Left hindlimb (tissue), 1 donor: ENCODE results near the gene ITPR1.

Source experiments
- DNase-seq: peaks from one replicate; pipeline ENCODE4 v3.0.0-alpha.2; 2018

ITPR1 gene

DNA sequence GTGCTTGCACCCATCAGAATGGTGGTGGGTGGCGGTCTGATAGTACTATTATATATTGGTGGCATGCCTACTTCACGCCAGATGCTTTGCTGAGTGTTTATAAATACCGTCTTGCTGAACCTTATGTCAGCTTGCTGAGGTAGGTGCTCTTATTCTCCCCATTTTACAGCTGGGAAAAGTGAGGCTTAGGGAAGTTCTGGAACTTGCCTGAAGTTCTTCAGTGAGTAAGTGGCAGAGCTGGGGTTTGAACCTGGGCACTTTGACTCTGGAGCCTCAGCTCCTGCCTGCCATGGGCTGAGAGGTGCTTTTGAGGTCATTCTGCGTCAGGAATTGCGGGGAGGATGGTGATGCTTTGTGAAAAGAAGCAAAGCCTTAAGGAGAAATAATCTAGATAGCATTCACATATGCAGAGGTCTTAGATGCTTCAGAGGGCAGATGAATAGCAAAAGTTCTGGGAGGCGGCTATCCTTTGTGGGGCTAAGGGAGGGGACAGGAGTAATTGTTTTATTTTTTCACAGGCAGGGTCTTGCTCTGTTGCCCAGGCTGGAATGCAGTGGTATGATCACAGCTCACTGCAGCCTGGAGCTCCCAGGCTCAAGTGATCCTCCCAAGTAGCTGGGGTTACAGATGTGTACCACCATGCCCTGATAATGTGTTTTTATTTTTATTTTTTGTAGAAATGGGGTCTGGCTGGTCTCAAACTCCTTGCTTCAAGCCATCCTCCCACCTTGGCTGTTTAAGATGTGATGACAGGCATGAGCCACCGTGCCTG is 18.5 kb downstream of the ITPR1 start:
- DNase-seq = no peak

DNA sequence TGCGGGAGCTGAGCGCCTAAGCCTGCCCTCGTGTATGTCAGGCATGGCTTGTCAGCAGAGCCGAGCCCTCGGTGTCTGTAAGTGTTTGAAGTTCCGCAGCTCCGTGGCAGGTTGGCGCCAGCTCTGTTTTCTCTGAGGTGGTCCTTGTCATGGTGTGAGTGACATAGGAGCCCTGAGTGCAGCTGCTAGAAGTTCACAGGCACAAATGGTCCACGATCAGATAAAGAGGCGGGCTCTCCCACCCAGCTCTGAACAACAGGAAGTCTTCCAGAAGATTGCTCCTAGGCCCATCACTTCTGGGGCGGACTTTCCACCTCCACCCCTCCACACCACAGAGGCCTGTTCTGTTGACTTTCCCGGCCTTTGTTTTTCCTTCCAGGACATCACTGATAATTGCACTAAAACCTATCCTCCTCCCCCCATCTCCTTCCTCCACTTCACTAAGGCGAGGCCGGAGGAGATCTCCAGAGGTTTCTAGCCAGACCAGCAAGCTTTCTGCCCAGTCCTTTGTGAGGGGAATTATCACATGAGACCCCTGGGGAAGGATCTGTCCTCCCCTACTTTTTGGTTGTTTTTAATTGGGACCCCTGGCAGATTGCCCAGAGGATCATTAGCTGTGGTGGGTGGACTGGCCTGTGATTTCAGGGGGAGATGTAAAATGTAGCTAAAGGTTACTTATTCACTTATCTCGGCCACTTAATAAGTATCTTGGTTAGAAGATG is 19.9 kb downstream of the ITPR1 start:
- DNase-seq = peak; percentile 52

DNA sequence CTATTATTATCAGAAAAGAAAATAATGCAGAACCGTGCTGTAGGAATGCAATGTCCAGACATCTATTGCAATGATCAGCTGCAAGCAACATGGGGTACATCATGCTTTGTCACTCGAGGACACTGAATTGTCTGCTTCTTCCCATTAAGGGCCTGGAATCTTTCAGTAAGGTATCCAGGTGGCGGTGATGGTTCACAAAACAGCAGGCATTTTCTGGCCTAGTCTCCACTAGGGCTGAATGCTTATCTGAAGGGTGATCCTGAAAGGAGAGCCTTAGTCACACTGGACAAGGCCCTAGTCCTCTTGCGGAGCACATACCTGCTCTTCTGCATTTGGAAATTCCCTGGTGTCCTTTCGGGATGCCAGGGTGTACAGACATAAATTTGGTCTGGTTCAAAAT is 21.2 kb downstream of the ITPR1 start:
- no peak for DNase-seq

DNA sequence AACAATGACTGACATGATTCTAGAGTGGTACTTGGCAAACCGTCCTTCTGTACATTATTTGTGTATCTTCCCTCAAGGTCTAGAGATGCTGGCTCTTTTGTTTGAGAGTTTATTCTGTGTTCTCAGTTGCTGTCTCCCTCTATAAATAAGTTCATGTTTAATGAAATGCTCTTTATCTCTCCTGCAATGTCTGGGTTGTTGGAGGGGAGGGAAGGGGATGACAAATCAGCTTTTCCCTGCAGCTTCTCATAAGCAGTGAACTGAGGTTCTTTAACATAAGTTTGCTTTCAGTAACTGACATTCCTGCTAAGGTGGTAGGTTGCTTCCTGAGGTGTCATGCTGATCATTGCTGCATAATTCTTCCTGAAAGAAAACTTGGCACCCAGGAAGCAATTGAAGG is 21.8 kb downstream of the ITPR1 start:
- DNase-seq = no peak

DNA sequence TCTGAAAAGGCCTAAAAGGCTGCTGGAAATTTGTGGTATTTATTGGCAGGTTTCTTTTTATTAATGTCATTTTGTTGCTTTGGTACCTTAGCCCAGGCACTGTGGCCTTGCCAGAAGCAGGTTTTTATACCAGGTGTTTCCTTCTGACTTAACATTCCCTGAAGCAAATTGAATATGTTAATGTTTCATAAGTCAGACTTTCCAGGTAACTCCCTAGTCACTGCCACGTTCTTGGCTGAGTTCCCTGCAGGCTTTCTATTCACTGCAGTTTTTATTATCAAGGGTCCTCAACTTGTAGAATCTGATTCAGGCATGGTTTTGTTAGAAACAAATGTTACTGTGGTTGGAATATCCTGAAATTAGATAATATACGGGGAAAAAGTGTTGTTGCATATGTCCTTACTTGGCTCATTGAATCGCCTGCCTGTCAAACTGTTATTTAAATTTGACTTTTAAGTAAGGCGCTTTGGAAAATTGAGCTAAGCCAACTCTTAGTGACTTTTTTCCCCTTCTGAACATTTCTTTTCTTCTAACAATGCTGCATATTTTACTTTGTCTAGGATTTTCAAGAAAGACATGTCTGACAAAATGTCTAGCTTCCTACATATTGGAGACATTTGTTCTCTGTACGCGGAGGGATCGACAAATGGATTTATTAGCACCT is 22.9 kb downstream of the ITPR1 start:
- peak; percentile 50 for DNase-seq

DNA sequence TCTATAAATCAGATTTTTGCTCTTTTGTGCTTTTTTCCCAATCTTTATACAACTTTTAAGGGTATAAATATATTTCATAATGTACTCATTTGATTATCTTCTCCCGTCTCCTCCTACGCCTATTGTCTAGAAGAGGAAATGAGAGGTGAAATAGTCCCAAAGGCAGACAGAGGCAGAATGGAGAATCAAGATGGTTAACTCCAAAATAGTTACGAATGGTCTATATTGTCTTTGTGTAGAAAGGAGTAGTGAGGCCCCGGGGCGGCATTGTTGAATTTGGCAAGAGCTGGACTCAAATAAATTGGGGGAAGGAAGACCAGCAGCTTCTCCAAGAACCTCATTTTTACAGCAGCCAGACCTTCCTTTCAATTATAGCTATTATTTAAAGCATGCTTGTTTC is 23.9 kb downstream of the ITPR1 start:
- DNase-seq = no peak

DNA sequence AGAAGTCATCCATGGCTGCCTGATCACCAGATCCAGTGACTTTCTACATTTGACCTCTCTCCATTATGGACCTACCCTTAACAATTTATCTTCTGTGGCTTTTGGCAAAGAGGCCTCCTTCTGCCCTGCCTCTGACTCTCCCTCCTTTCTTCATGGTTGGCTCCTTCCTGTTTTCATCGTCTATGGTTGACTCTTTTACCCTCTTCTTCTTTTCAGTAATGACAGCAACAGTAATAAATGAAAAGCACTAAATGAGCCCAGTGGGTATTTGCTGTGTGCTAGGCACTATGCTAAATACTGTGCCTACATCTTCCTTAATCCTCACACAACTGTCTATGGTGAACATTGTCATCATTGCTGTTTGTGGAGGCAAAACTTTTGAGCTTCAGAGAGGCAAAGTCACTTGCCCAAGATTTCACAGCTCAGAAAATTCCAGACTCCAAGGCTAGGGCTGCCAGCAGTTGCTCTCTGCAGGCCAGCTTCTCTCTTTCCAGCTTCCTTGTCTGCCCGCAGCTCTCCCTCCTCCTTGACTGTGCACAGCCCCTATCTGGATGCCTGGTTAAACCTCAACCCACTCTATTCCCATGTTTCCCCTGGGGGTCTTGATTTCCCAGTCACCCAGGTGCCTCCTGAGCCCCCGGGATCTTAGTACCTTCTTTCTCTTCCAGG is 24.6 kb downstream of the ITPR1 start:
- no peak for DNase-seq

DNA sequence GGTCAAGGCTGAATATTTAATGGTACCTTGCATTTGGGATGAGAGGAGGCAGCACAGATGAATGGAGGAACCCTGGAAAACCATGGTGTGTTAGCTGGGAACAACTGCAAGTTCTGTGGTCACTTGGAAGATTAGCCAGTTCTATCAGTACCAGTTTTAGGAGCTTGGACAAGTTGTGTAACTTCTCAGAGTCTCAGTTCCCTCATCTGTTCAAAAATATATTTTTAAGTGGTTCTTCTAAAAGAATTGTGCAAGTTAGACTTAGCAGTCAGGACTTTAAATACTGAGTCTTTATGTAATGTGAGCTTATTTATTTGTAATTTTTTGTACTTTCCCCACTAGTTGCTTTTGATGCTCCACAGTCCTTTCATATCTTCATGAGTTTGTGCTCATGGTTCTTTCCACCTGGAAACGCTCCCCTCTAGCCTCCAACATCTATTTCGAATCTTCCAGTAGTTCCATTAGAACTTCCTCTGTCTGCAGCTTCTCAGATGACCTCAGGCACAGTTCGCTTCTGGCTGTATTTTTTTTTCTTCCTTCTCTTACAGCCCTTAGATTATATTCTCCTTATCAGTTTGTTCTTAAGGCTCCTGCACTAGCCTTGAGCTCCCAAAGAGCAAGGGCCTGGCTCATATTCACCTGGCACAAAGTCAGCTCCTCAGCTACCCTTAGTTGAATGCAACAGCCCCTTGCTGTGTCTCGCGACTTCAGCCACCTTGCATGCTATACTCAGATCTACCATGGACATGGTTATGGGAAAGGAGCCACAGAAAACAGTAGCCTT is 27.1 kb downstream of the ITPR1 start:
- DNase-seq = no peak

DNA sequence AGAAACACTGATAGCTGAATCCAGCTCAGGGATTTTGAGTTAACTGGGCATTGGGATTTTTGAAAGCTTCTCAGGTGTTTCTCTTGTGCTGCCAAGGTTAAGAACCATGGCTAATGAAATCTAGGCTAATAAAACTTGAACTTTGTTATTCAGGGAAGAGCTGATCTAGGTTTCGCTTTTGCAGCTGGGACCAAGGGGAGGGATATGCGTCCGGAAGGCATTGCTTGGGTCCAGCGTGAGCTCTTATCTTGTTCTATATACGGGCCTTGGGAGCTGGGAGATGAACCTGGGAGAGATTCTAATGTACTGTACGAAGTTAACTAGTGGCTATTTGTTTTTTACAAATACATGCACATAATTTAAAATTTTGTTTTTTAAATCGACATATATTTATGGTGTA is 29.8 kb downstream of the ITPR1 start:
- DNase-seq = no peak

DNA sequence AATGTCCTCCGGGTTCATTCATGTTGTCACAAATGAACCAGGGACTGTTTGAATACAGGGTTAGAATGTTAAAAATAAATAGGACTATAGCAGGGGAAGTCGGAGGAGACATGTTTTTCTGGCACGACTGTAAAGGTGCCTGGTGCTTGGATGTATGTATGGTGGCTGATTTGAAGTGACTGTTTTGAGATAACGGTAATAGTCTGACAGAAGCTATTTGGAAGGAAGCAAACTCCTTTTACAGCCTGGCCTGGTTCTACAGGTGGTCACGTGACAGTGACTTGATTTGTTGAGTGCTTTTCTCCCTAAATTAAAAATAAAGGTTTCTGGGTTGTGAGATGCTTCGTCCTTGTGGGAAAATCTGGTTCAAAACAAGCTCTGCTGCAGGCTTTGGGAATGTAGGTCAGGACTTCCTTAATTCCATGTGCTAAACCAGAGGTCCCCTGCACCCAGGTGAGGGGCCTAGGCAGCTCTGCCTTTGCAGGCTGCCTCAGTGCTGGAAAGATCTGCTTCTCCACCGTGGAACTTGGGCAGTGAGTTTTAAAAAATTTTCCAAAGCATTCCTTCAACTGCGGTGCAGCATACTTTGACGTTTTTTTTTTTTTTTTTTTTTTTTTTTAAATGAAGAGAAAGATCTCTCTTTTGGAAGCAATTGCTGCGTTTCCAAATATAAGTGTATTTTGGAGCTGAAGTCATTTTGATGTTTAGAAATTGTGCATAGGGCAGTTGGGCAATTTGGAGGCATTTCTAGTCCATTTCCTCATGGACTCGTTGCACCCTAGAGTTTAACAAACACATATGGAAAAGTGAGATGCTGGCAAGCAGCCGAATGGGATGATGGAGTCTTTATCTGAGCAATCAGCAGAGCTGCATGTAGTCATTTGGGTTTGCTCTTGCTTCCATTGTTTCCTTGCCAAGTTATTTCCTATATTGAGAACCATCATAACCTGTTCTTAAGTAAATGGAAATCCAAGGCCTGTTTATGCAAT is 30.9 kb downstream of the ITPR1 start:
- DNase-seq = no peak

DNA sequence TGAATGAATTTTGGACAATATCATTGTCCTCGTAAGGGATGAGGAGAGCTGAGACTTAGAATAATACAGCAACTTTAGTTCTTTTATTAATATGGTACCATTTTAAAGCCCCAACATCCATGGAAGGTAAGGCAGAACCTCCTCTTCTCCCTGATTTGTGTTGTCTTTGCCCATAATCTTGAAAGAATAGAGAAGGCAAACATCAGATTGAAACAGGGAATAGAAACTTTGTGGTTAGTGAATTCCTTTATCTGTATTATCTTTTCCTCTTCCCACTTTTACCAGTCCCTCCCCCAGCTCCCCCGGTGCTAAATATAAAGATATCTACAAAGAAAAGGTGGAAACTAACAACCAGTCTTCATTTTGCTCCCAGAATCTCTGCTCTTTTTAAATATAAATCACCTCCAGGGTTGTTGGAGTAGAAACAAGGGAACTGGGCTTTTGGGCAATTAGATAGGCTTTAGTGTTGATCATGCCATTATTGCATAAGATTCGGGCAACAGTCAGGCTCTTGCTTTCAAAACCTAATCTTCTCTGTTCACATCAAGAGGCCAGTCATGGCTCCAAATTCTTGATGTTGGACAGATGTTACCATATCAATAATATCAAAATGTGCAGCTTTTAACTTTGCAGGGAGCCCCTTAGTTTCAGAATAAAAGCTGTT is 32.5 kb downstream of the ITPR1 start:
- no peak for DNase-seq

DNA sequence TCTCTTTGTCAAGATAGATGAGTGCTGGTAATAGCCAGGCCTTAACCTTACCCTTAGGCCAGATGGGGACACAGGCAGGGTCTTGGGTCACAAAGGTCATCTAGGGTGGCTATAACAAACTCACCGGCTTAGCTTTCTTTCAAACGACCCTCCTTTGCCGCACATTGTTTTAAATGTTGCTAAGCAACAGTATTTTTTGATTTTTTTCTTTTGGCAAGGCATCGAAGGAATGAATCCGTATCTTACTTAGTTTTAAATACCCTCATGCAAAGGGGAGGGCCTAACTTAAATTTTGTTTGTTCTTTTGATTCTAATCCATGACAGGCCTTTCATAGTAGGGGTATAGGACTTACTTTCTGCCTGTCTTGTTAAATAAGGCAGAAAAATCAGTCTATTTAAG is 35.2 kb downstream of the ITPR1 start:
- no peak for DNase-seq

DNA sequence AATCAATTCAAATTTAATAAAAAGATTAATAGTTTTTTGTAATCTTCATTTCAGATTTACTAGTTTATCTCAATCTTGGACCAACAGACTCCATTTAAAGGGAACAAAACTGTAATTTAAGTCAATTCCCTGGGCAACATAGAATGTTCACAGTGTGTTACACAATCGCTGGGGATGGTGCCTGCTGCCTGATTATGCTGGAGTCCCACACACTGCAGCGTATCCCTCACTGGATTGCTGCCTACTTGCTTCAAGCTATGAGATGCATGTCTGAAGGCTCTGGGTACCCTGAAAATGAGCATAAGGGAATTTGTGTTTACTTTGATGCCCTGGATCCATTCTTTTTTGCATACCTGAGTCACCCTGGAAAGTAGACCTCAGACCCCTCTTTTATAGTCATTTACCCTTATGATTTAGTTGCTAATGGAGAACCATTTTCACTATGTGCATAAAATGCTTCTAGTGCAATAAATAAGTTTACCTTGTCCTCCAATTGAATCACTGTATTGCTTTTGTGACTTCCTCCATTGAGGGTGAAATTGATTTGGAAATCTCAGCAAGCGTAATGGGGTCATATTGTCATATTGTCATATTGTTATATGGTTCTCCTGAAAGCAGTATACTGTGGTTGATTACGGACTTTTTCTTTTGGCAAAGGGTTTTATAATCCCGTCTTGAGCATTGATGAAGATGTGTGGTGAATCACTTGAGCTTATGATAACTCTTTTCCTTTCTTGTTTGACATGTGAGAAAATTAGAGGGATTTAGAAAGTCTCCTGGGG is 35.9 kb downstream of the ITPR1 start:
- DNase-seq = no peak

DNA sequence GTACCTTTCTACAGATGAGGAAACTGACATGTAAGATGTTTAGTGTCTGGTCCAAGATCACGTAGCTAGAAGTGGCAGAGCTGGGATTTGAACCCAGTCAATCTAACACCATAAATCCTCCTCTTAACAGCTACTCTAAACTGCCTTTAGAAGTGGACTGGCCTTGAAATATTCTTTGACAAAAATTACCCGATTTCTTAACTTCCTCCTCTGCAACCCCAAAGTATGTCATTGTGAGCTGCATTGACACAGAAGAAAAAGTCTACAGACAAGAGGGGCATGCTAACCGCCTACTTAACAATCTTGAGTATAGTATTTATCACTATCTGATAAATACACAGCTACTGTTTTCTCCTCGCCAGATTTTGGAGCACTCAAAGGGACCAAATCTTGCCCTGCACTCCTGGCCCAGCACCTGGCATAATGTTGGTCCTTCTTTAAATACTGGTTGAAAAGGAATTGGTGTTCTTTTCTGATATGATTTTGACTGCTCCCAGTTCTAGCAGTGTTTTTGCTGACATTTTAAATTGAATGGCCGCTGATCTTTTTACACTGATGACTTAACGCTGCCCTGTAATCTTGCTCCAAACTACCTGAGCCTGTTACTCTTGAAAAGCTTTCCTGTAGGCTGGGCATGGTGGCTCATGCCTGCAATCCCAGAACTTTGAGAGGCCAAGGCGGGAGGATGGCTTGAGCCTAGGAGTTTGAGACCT is 36.9 kb downstream of the ITPR1 start:
- no peak for DNase-seq

DNA sequence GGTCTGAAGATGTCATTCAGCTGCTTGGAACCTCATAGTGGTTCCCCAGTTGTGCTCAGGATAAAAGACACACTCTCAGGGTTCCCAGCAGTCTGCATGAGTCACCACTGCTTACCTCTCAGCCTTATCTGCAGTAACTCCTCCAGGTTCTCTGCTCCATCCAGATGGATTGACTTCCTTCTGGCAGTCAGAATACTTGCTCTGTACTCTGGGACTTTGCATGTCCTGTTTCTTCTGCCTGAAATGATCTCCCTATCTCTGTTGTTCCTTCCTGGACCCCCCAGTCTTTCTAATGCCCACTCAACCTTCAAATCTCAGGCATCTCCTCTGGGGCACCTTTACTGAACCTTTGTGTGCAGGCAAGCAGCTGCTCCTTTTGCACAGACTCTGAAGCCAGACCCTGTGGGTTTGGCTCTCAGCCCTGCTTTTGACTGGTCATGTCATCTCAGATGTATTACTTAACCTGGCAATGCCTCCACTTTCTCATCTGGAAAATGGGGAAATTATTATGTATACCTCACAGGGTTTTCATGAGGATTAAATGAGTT is 38.4 kb downstream of the ITPR1 start:
- DNase-seq = no peak

DNA sequence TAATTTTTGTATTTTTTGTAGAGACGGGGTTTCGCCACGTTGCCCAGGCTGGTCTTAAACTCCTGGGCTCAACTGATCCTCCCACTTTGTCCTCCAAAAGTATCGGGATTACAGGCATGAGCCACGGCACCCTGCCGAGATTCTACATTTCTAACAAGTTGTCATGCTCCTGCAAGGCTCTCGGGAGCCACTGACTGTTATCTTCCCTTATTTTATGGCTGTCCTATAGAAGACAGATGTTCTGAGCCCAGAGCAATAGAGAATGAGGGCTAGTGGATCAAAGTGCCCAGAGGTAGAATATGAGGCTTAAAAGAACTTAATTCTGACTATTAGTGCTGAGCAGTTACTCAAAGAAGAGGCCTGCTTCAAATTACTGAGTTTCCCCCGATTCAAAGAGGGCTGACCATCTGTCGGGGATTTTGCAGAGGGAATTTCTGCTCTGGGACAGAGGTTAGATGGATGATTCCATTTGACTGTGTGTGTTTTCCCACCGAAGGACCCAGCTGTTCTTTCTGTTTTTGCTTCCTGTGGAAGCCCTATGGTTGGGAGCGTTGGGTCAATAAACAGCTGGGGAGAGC is 39.5 kb downstream of the ITPR1 start:
- peak; percentile 44 for DNase-seq

DNA sequence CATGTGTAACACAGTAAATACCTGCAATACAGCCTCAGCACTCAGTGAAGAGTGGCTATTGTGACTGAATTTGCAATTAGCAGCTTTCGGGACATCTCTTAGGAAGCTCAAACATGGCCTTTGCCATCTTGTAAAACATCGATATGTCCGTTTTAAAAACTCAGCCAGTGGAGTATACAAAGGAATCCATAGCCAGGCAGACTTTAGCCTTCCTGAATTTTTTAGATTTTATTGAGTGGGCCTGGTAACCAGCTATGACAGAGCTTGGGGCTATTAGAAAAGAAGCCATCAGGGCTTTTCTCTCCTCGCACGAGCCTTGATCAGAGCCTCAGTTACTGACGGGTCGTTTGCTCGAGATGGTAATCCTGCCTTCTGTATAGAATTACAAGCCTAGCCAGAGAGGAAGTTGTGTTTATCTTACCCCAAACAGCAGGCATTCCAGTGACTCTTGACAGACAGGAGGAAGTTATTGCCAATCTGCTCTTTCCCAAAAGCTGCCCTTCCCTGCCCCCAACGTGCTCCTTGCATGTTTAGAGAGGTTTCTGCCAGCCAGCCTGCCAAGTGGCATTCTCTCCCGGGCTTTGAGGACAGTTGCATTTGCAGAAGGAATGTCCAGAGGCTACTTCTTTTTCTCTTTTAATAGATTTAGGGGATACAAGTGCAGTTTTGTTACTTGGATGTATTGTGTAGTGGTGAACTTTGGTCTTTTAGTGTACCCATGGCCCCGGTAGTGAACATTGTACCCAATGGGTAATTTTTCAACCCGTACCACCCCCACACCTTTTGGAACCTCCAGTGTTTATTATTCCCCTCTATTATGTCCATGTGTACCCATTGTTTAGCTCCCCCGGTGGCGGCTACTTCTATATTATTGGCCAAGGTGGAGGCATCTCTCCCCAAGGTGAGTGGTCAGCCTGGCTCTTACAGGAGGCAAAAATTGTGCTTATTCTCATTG is 40.6 kb downstream of the ITPR1 start:
- no peak for DNase-seq
